GM12864 (cell line): ENCODE data around the gene RPL18A.

Experiments
- DNase-seq: peaks from one replicate; pipeline ENCODE4 v3.0.0-alpha.2; 2011; ENCODE audit warnings: low read depth
- H3K4me3 ChIP-seq: 2 replicates; pipeline ENCODE4 v1.5.1; 2011; ENCODE audit warnings: mild to moderate bottlenecking, low read depth, low read length, control low read depth
- CTCF ChIP-seq: IDR thresholded peaks from 2 replicates; pipeline ENCODE4 v1.5.1; 2011; ENCODE audit warnings: low read depth, mild to moderate bottlenecking, moderate library complexity, low read length, control low read depth, inconsistent platforms; ENCODE audit errors: missing control alignments

The RPL18A gene

GRCh38 chr19:17889609-17890214 lies 30.0 kb downstream of the RPL18A start:
- H3K4me3 ChIP-seq: no peak overlapping the region
- DNase-seq: no peak
- no peak for TF ChIP-seq CTCF

DNA sequence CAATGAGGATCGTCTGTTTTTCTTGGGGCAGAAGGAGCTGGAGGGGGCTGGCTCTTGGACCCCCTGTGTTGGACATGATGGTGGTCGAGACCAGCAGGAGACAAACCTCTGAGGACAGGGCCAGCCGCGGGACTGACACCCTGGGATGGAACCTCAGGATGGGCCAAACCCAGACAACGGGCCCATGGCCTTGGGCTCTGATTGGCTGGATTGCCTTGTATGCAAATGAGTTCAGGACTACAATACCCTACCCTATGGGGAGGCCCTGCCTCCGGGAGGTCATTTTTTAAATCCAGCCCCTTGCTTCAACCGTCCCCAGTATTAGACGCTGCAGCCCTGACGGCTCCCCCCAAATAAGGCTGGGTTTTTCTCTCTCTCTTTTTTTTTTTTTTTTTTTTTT lies 34.1 kb downstream of the RPL18A start:
- no peak for DNase-seq
- TF ChIP-seq CTCF: no peak
- H3K4me3 ChIP-seq: no peak overlapping the region

DNA sequence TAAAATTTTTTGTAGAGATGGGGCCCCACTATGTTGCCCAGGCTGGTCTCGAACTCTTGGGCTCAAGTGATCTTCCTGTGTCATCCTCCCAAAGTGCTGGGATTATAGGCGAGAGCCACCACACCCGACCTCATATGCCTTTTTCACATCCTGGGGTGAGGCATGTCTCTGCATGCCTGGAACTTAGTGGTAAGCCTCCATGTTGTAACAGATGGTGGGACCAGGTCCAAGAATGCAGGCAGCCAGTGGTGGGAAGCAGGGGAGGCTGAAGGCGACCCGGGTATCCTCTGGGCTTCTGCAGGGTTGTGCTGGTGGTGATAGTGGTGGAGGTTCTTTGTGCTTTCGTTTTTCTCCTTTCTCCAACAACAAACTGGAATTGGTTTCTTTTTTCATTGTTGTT lies 43.0 kb downstream of the RPL18A start:
- no peak overlapping the region for H3K4me3 ChIP-seq
- DNase-seq: no peak
- no peak for TF ChIP-seq CTCF

GRCh38 chr19:17908244-17908643 lies 48.5 kb downstream of the RPL18A start:
- no peak for TF ChIP-seq CTCF
- no peak for DNase-seq
- no peak overlapping the region for H3K4me3 ChIP-seq

- DNase-seq: no peak
- no peak overlapping the region for H3K4me3 ChIP-seq
- no peak for TF ChIP-seq CTCF
These were observed 49.5 kb downstream of the RPL18A start for GRCh38 chr19:17909003-17909732.

DNA sequence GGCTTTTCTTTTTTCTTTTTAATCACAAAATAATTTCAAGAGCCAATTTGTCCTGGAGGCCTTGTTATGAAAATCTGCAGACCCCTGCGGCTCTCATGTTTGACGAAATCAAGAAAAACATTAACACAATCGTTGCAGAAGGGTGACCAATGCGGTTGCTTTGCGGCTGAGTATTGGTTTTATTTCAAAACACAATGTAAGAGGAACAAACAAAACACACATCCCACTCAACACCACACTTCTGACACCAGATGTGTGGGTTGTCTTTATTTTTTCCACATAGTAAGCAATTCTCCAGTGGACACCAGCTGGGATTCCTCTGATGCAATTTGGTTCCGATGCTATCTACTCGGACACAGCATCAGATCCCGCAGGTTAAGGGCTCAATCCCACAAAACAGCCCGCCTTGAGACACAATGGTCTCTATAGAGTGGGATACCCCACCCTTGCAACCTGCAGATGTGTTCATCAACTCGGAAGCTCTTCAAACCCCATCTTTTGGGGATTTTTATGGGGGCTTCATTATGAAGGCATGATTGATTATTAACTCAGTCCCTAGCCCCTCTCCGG lies 51.2 kb downstream of the RPL18A start:
- DNase-seq: no peak
- H3K4me3 ChIP-seq: no peak overlapping the region
- no peak for TF ChIP-seq CTCF
